Hepatocyte (in vitro differentiated cells): ENCODE measurements around the gene PEX7. TPM values are rescaled to one million over a fixed set of nuclear protein-coding genes. Genes with fewer than 3 reads are reported as not detected.

ENCODE experiments used
- DNase-seq: peaks from one replicate; pipeline ENCODE4 v3.0.0-alpha.2; 2016; ENCODE audit warnings: low spot score
- H2AFZ ChIP-seq: fragments of 200-600 bp; sonication (generic); 2 replicates; pipeline ENCODE4 v1.6.0; 2016; ENCODE audit warnings: antibody characterized with exemption, mild to moderate bottlenecking
- H3K27ac ChIP-seq: fragments of 200-600 bp; sonication (generic); 2 replicates; pipeline ENCODE4 v1.5.1; 2016; ENCODE audit warnings: mild to moderate bottlenecking
- H3K27me3 ChIP-seq: fragments of 200-600 bp; sonication (generic); 2 replicates; pipeline ENCODE4 v1.6.1; 2016
- H3K36me3 ChIP-seq: fragments of 200-600 bp; sonication (generic); replicated peaks from 2 replicates; pipeline ENCODE4 v1.5.1; 2016; ENCODE audit warnings: low read depth; ENCODE audit not compliant: insufficient read depth
- H3K4me1 ChIP-seq: fragments of 200-600 bp; sonication (generic); 2 replicates; pipeline ENCODE4 v1.5.1; 2016; ENCODE audit warnings: mild to moderate bottlenecking, moderate library complexity; ENCODE audit not compliant: insufficient read depth
- H3K4me2 ChIP-seq: fragments of 200-600 bp; sonication (generic); 2 replicates; pipeline ENCODE4 v1.6.0; 2016
- H3K4me3 ChIP-seq: fragments of 200-600 bp; sonication (generic); 2 replicates; pipeline ENCODE4 v1.5.1; 2016; ENCODE audit warnings: mild to moderate bottlenecking
- H3K79me2 ChIP-seq: fragments of 200-600 bp; sonication (generic); 2 replicates; pipeline ENCODE4 v1.6.0; 2017; ENCODE audit warnings: mild to moderate bottlenecking
- H3K9me2 ChIP-seq: fragments of 200-600 bp; sonication (generic); replicated peaks from 2 replicates; pipeline ENCODE4 v1.6.0; 2017; ENCODE audit warnings: mild to moderate bottlenecking; ENCODE audit not compliant: insufficient read depth
- H3K9me3 ChIP-seq: fragments of 200-600 bp; sonication (generic); 2 replicates; pipeline ENCODE4 v1.5.1; 2016; ENCODE audit warnings: low read depth, mild to moderate bottlenecking
- H4K20me1 ChIP-seq: fragments of 200-600 bp; sonication (generic); 2 replicates; pipeline ENCODE4 v1.6.0; 2016; ENCODE audit warnings: mild to moderate bottlenecking; ENCODE audit not compliant: insufficient read depth, poor library complexity, severe bottlenecking
- EZH2 ChIP-seq: fragments of 200-600 bp; sonication (generic); IDR thresholded peaks from 2 replicates; pipeline ENCODE4 v1.6.1; 2016; ENCODE audit warnings: antibody characterized with exemption, mild to moderate bottlenecking, borderline replicate concordance
- EZH2phosphoT487 ChIP-seq: fragments of 200-600 bp; sonication (generic); IDR thresholded peaks from one replicate; pipeline ENCODE4 v1.6.1; 2018; ENCODE audit warnings: antibody characterized with exemption, mild to moderate bottlenecking, low read depth, moderate library complexity; ENCODE audit not compliant: unreplicated experiment, severe bottlenecking
- WGBS: methylation state at CpG from one replicate; pipeline ENCODE4 v1.1.6; 2016; ENCODE audit warnings: low lambda C conversion rate; ENCODE audit errors: missing lambda C conversion rate; 5-methylcytosine and 5-hydroxymethylcytosine counted together
- polyA plus RNA-seq: library from polyadenylated mRNA; unstranded; fragments of >200 nt; fragmentation: Nextera tagmentation; extraction: Ambion mirVana; gene quantifications from 2 replicates; pipeline ENCODE4 v1.2.1, GENCODE V29; 2016
- total RNA-seq: library from RNA; depleted of rRNA; stranded (reverse); fragments of >200 nt; gene quantifications from 2 replicates; pipeline ENCODE4 v1.2.3, GENCODE V29; 2014
- TF ChIP-seq, protein P1 (sequence below): fragments of 200-600 bp; sonication (generic); IDR thresholded peaks from 2 replicates; pipeline ENCODE4 v1.5.1; 2016; ENCODE audit warnings: antibody characterized with exemption, mild to moderate bottlenecking; ENCODE audit not compliant: poor library complexity

PEX7 gene
- total and polyA plus RNA-seq, 2 experiments from 2014 or later, result 9.6 to 15.6 TPM

- no peak overlapping the region for H3K4me3 ChIP-seq
- H3K9me3 ChIP-seq, result no peaks in the 10 kb centered on the region
- H3K9me2 ChIP-seq, result no peaks in the 10 kb centered on the region
- WGBS, result 79% methylated on average over 3 of the region's 3 CpGs
- TF ChIP-seq, protein P1, sequence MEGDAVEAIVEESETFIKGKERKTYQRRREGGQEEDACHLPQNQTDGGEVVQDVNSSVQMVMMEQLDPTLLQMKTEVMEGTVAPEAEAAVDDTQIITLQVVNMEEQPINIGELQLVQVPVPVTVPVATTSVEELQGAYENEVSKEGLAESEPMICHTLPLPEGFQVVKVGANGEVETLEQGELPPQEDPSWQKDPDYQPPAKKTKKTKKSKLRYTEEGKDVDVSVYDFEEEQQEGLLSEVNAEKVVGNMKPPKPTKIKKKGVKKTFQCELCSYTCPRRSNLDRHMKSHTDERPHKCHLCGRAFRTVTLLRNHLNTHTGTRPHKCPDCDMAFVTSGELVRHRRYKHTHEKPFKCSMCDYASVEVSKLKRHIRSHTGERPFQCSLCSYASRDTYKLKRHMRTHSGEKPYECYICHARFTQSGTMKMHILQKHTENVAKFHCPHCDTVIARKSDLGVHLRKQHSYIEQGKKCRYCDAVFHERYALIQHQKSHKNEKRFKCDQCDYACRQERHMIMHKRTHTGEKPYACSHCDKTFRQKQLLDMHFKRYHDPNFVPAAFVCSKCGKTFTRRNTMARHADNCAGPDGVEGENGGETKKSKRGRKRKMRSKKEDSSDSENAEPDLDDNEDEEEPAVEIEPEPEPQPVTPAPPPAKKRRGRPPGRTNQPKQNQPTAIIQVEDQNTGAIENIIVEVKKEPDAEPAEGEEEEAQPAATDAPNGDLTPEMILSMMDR, result no peak
- TF ChIP-seq EZH2 (no peak), EZH2phosphoT487 (no peak)
- no peak overlapping the region for H3K27ac ChIP-seq
- no peaks in the 10 kb centered on the region for H4K20me1 ChIP-seq
- no peak overlapping the region for H2AFZ ChIP-seq
- no peak for DNase-seq
- no peaks in the 10 kb centered on the region for H3K79me2 ChIP-seq
- H3K36me3 ChIP-seq, result no peaks in the 10 kb centered on the region
- H3K27me3 ChIP-seq, result no peaks in the 10 kb centered on the region
- no peaks in the 10 kb centered on the region for H3K4me1 ChIP-seq
- H3K4me2 ChIP-seq, result no peak overlapping the region
These were observed 44.7 kb upstream of the PEX7 start for GRCh38 chr6:136777651-136778050.

GRCh38 chr6:136779682-136780081 is 42.7 kb upstream of the PEX7 start:
- Histone ChIP-seq H3K4me1 (no peaks in the 10 kb centered on the region), H3K4me2 (no peak overlapping the region), H3K9me2 (no peaks in the 10 kb centered on the region), H4K20me1 (no peaks in the 10 kb centered on the region), H3K9me3 (no peaks in the 10 kb centered on the region), H2AFZ (no peak overlapping the region), H3K4me3 (no peak overlapping the region), H3K36me3 (no peaks in the 10 kb centered on the region), H3K27ac (no peak overlapping the region), H3K27me3 (no peaks in the 10 kb centered on the region), H3K79me2 (no peaks in the 10 kb centered on the region)
- WGBS, result 39% methylated on average over 1 of the region's 1 CpG
- TF ChIP-seq EZH2phosphoT487 (no peak), EZH2 (no peak)
- TF ChIP-seq, protein P1, result no peak
- no peak for DNase-seq

DNA sequence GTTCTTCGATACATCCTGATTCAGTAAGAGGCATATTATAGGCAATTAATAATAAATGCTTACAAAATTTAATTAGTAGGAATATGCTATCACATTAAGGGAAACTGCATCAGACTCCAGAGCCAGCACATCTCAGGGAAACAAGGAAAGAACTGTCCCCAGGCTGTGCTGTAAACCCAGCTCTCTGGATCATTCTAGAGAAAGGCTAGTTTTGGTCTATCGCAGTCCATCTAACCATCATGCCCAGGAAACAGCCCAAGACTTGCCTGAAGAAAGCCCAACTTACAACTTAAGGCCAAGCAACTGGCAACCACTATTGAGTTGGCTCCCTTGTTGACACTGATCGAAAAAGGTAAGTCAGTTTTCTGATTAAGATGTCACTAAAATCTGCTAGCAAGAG is 41.4 kb upstream of the PEX7 start:
- no peak overlapping the region for H2AFZ ChIP-seq
- 92% methylated on average over 3 of the region's 3 CpGs for WGBS
- H3K36me3 ChIP-seq, result no peaks in the 10 kb centered on the region
- TF ChIP-seq EZH2phosphoT487, result no peak
- TF ChIP-seq, protein P1, result no peak
- TF ChIP-seq EZH2, result no peak
- no peak overlapping the region for H3K4me3 ChIP-seq
- H4K20me1 ChIP-seq, result no peaks in the 10 kb centered on the region
- no peak overlapping the region for H3K27ac ChIP-seq
- H3K4me1 ChIP-seq, result no peaks in the 10 kb centered on the region
- H3K4me2 ChIP-seq, result no peak overlapping the region
- H3K79me2 ChIP-seq, result no peaks in the 10 kb centered on the region
- no peak for DNase-seq
- no peaks in the 10 kb centered on the region for H3K9me2 ChIP-seq
- no peaks in the 10 kb centered on the region for H3K27me3 ChIP-seq
- no peaks in the 10 kb centered on the region for H3K9me3 ChIP-seq
